Measurements from ENCODE around the gene KIAA0319L.

The KIAA0319L gene

DNA sequence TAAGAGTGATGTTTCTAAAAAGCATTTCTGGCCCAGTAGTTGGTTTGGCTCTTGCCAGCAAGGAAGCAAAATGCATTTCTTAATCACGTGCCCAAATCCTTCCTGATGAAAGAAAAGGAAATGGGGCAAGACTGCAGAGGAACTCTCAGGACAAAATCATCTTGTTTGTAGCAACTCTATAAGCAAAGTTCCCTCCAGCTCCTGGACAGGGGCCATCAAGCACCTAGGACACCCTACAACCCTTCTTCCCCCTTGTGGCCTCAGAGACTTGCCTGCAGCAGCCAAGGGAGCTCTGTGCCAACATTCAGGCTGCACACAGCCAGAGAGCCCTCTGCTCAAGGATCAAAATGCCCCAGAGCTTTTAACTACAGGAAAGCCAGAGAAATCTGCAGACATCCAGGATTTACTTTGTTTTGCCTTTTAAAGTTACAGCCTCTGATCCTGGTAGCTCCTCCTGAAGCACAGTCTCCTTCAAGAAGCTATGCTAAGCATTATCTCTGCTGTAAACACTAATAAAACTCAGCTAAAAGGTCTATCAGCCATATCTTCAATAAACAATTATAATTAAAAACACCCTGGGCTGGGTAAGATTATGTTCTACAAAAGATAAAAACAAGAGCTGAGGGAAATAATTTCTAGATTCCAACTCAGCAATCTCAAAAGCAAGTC lies 105.0 kb downstream of the KIAA0319L start:
- Mint-ChIP-seq H3K4me1 (peaks cover 17% of the 10 kb centered on the region), H3K4me3 (no peak overlapping the region), H3K36me3 (ENCODE audit: insufficient read depth) (peaks cover 34% of the 10 kb centered on the region), H3K27ac (ENCODE audit: low read depth) (peak overlapping the region; percentile 58), H3K9me3 (no peaks in the 10 kb centered on the region), H3K27me3 (no peaks in the 10 kb centered on the region)
- DNase-seq (ENCODE audit: low spot score in 2 of 2), result no peak
- ATAC-seq (replicated peaks; ENCODE audit: extremely low read depth, poor library complexity, severe bottlenecking), result no peak

DNA sequence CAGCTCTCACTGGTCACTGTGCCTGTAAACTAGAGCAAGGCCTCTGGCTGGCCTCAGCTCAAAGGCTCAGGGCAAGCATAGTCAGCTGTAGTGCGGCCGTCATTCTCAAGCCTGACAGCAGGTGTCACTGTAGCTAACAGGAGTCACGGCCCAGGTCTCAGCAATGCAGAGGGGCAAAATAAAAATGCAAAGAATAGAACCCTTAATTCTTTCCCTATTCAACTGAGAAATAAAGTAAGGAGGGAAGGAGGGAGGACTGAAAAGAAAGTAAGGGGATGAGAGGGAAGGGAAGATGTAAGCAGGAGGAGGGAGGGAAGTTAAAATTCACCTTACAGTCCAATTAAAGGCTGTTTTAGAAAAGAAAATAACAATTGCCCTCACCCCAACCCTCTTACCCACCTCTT lies 106.1 kb downstream of the KIAA0319L start:
- H3K9me3 Mint-ChIP-seq, result no peaks in the 10 kb centered on the region
- H3K27me3 Mint-ChIP-seq, result no peaks in the 10 kb centered on the region
- peaks cover 34% of the 10 kb centered on the region for H3K36me3 Mint-ChIP-seq (ENCODE audit: insufficient read depth)
- ATAC-seq (replicated peaks; ENCODE audit: extremely low read depth, poor library complexity, severe bottlenecking), result peak; percentile 87
- DNase-seq (ENCODE audit: low spot score in 2 of 2), result peak; percentile 64 to 65
- H3K4me3 Mint-ChIP-seq, result no peak overlapping the region
- H3K4me1 Mint-ChIP-seq, result peaks cover 14% of the 10 kb centered on the region
- peak overlapping the region; percentile 11 for H3K27ac Mint-ChIP-seq (ENCODE audit: low read depth)

DNA sequence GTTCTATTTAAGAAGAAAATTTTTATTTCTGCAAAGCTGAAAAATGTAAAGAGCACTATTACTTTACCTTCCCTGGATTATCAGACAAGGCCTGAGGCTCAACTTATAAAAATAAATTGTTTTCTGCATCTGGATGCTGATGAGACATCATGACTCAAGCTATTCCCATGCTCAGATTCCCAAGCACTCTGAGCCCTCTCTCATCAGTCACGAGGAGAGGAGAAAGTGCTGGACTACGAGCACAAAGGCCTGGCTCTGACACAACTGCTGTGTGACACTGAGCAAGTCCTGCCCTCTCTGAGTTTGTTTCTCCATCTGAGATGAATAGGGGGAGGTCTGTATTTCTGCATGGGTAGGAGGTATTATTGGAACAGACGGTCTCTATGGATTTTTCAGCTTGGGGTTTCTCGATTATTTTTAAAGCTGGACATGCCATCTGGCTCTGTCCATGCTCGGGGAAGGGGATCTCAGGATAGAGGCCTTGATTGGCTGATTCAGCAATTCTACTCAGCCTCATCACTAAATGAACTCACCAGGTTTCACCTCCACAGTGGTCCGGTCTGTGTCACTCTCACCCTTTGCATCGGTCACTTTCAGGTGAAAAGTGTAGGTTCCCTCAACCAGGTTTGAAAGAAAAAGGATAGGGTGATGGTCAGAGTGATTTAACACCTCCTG lies 107.7 kb downstream of the KIAA0319L start:
- H3K36me3 Mint-ChIP-seq (ENCODE audit: insufficient read depth), result peaks cover 28% of the 10 kb centered on the region
- no peak for ATAC-seq (replicated peaks; ENCODE audit: extremely low read depth, poor library complexity, severe bottlenecking)
- H3K9me3 Mint-ChIP-seq, result no peaks in the 10 kb centered on the region
- DNase-seq (ENCODE audit: low spot score in 2 of 2), result no peak
- no peaks in the 10 kb centered on the region for H3K27me3 Mint-ChIP-seq
- H3K4me3 Mint-ChIP-seq, result no peak overlapping the region
- peaks cover 14% of the 10 kb centered on the region for H3K4me1 Mint-ChIP-seq
- no peak overlapping the region for H3K27ac Mint-ChIP-seq (ENCODE audit: low read depth)

DNA sequence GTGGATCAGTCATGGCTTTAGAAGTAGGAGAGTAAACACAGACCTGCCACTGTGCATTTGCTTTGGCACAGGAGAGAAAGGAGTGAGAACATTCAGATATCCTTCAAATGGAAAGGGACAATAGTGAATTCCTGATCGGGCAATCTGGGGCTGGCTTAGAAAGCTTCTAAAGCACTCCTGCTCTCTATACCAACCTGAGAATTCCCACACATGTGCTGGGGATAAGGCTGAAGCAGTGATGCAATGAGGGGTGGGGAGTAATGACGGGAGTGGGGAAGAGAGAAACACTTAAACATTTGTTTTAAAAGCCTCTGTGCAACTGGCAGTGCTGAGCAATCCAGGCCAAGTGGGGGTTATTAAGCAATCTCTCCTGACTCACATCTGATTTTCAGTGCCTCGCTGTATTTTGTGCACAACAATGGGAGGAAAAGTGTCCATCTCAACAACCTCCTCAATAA lies 108.8 kb downstream of the KIAA0319L start:
- H3K4me1 Mint-ChIP-seq, result peaks cover 14% of the 10 kb centered on the region
- no peak overlapping the region for H3K27ac Mint-ChIP-seq (ENCODE audit: low read depth)
- H3K9me3 Mint-ChIP-seq, result no peaks in the 10 kb centered on the region
- DNase-seq (ENCODE audit: low spot score in 2 of 2) (no peak), ATAC-seq (replicated peaks; ENCODE audit: extremely low read depth, poor library complexity, severe bottlenecking) (no peak)
- peaks cover 24% of the 10 kb centered on the region for H3K36me3 Mint-ChIP-seq (ENCODE audit: insufficient read depth)
- no peaks in the 10 kb centered on the region for H3K27me3 Mint-ChIP-seq
- H3K4me3 Mint-ChIP-seq, result no peak overlapping the region

DNA sequence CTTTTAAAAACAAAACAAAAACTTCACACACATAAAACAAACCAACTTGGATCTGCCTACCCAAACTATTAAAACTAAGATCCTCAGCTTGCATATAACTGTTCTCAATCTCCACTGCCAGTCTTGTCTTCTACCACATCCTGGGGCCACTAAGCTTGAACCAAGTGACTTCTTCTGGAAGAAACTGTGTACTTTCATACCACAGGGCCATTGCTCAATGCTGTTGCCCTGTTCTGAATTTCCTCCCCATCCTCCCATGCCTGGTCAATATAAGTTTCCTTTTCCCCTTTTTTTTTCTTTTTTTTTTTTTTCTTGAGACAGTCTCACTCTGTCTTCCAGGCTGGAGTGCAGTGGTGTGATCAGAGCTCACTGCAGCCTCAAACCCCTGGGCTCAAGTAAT lies 109.9 kb downstream of the KIAA0319L start:
- H3K9me3 Mint-ChIP-seq, result no peaks in the 10 kb centered on the region
- no peak for ATAC-seq (replicated peaks; ENCODE audit: extremely low read depth, poor library complexity, severe bottlenecking)
- H3K4me1 Mint-ChIP-seq, result peaks cover 8% of the 10 kb centered on the region
- peaks cover 22% of the 10 kb centered on the region for H3K36me3 Mint-ChIP-seq (ENCODE audit: insufficient read depth)
- no peaks in the 10 kb centered on the region for H3K27me3 Mint-ChIP-seq
- H3K27ac Mint-ChIP-seq (ENCODE audit: low read depth), result no peak overlapping the region
- DNase-seq (ENCODE audit: low spot score in 2 of 2), result no peak
- no peak overlapping the region for H3K4me3 Mint-ChIP-seq

DNA sequence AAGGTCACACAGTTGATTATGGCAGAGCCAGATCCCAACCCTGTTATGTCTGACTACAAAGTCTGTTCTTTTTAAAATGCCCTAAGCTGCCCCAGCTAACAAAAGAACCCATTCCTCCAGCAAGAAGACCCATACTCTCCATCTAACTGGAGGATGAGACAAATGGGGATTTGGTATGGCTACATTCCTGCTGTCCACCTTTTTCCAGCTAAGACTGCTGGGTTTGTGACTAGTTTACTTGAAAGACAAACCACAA lies 112.8 kb downstream of the KIAA0319L start:
- DNase-seq (ENCODE audit: low spot score in 2 of 2) (no peak), ATAC-seq (replicated peaks; ENCODE audit: extremely low read depth, poor library complexity, severe bottlenecking) (no peak)
- no peak overlapping the region for H3K27ac Mint-ChIP-seq (ENCODE audit: low read depth)
- no peaks in the 10 kb centered on the region for H3K27me3 Mint-ChIP-seq
- no peaks in the 10 kb centered on the region for H3K9me3 Mint-ChIP-seq
- H3K4me3 Mint-ChIP-seq, result no peak overlapping the region
- peaks cover 23% of the 10 kb centered on the region for H3K36me3 Mint-ChIP-seq (ENCODE audit: insufficient read depth)
- H3K4me1 Mint-ChIP-seq, result no peaks in the 10 kb centered on the region

DNA sequence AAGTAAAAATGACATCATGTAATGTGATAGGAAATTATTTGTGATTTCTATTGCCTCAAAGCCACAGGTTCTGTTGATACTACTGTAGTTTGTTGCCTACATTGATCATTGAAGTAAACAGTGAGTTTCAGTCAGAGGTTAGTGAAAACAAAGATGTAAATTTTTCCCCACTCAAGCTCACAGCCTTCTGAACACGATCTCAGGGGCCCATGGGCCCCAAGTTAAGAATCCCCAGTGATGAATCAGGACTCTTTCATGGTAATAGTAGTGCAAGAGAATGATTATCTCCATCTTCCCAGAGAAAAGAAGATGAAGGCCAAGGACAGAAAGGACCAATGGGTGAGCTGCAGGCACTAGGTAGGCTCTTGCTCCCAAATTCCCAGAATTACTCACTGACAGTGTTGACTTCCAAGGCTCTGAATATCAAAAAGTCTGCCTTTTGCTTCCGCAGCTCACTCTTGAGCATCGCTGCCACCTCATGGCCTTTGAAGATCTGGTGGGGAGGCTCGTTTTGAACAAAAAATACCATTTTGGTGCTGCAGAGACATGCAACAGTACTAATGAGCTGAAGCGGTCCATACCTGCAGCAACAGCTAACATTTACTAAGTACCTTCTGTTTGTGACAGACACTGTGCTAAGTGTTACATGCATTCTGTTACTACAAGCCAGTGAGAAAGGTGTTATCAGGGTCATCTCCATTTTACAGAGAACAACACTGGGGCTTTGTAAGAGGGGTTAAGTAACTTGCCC lies 113.3 kb downstream of the KIAA0319L start:
- Mint-ChIP-seq H3K36me3 (ENCODE audit: insufficient read depth) (peaks cover 24% of the 10 kb centered on the region), H3K4me3 (no peak overlapping the region), H3K9me3 (no peaks in the 10 kb centered on the region), H3K27me3 (no peaks in the 10 kb centered on the region), H3K4me1 (no peaks in the 10 kb centered on the region), H3K27ac (ENCODE audit: low read depth) (no peak overlapping the region)
- ATAC-seq (replicated peaks; ENCODE audit: extremely low read depth, poor library complexity, severe bottlenecking) (no peak), DNase-seq (ENCODE audit: low spot score in 2 of 2) (no peak)

DNA sequence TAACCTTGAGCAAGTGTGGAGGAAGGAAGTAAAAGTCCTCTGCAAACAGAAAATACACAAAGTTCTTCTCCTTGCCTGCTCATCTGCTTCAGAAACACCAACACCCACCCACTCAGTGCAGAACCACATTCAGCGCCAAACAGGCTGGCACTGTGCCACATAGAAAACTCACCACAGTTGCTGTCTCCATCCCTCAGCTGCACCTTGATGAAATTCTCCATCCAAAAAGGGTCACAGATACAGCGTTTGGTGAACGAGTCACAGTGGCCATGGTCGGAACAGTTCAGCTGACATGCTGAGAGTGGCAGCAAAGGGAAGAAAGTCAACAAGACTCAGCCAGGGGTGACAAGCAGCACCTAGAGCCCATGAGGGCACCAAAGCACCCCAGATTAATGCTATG lies 114.5 kb downstream of the KIAA0319L start:
- H3K27me3 Mint-ChIP-seq, result no peaks in the 10 kb centered on the region
- no peak overlapping the region for H3K4me3 Mint-ChIP-seq
- H3K27ac Mint-ChIP-seq (ENCODE audit: low read depth), result no peak overlapping the region
- no peaks in the 10 kb centered on the region for H3K4me1 Mint-ChIP-seq
- ATAC-seq (replicated peaks; ENCODE audit: extremely low read depth, poor library complexity, severe bottlenecking), result no peak
- no peak for DNase-seq (ENCODE audit: low spot score in 2 of 2)
- no peaks in the 10 kb centered on the region for H3K9me3 Mint-ChIP-seq
- H3K36me3 Mint-ChIP-seq (ENCODE audit: insufficient read depth), result peaks cover 18% of the 10 kb centered on the region

DNA sequence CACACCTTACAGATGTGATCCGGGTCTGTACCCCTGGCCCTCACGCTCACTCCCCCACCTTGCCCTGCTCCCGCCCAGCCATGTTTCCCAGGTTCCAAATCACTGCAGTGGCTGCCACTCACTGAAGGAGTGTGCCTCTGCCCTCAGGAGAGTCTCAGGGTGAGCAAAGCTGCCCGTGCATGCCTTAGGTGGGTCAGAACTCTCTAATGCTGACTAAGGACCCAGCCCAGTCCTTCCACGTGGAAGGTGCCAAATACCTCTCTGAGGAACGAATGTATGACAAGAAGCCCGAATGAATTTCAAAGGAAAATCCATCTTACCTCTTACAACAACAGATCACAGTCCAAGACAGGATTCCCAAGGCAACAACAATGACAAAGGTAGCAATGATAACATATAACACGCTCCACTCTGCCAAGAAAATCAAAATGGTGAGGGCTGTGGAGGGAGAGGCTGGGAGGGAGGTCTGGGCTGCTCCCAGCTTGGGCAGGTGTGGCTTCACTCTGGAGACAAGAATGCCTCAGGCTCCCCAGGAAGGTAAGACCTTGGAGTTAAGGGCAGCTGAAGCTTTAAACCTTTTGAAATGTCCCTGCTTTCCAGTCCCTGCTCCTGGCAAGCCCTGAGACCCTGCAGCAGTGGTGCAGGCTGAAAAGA lies 115.2 kb downstream of the KIAA0319L start:
- Mint-ChIP-seq H3K27ac (ENCODE audit: low read depth) (no peak overlapping the region), H3K27me3 (no peaks in the 10 kb centered on the region)
- no peak for DNase-seq (ENCODE audit: low spot score in 2 of 2)

DNA sequence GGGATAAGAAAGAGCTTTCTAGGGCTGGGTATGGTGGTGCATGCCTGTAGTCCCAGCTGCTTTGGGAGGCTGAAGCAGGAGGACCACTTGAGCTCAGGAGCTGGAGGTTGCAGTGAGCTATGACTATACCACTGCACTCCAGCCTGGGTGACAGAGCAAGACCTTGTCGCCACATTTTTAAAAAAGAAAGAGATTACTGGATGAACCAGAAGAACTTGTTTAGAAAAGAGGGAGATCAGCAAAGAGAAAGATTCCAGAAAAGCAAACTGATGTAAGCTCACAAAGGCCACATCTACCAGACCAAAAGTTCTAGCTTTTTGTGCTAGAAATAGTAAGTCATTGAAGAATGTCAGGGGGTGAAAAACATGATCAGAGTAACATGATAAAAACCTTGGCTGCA lies 117.6 kb downstream of the KIAA0319L start:
- DNase-seq (ENCODE audit: low spot score in 2 of 2), result no peak
- Mint-ChIP-seq H3K36me3 (ENCODE audit: insufficient read depth) (peaks cover 19% of the 10 kb centered on the region), H3K27ac (ENCODE audit: low read depth) (no peak overlapping the region)

More for the DNA sequence above, 115.2 kb downstream of the KIAA0319L start:
- Mint-ChIP-seq H3K9me3 (no peaks in the 10 kb centered on the region), H3K4me3 (no peak overlapping the region), H3K4me1 (no peaks in the 10 kb centered on the region), H3K36me3 (ENCODE audit: insufficient read depth) (peaks cover 14% of the 10 kb centered on the region)
- no peak for ATAC-seq (replicated peaks; ENCODE audit: extremely low read depth, poor library complexity, severe bottlenecking)

DNA sequence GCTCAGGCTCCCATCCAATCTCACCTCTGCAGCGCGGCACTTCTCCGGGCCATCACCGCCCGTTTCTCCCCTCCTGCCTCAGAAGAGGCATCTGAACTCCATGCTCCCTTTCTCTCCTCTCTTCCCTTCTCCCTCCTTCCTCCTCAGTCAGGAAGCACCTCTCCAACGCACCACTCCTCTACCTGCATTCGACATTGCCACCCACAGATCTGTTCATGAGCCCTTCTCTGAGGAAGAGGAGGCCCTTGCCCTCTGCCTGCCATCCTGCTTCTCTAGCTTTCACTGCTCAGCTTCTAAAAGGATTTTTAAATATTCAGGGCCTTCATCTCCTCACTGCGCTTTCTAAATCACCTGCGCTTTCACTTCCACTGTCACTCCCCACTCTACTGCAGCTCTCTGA lies 120.0 kb downstream of the KIAA0319L start:
- Mint-ChIP-seq H3K9me3 (no peaks in the 10 kb centered on the region), H3K27me3 (no peaks in the 10 kb centered on the region), H3K4me3 (no peak overlapping the region), H3K4me1 (peaks cover 14% of the 10 kb centered on the region), H3K27ac (ENCODE audit: low read depth) (peak overlapping the region; percentile 49), H3K36me3 (ENCODE audit: insufficient read depth) (peaks cover 31% of the 10 kb centered on the region)
- DNase-seq (ENCODE audit: low spot score in 2 of 2), result no peak
- ATAC-seq (replicated peaks; ENCODE audit: extremely low read depth, poor library complexity, severe bottlenecking), result no peak

More for the DNA sequence above, 117.6 kb downstream of the KIAA0319L start:
- Mint-ChIP-seq H3K9me3 (no peaks in the 10 kb centered on the region), H3K27me3 (no peaks in the 10 kb centered on the region), H3K4me3 (no peak overlapping the region), H3K4me1 (peaks cover 6% of the 10 kb centered on the region)
- ATAC-seq (replicated peaks; ENCODE audit: extremely low read depth, poor library complexity, severe bottlenecking), result no peak

DNA sequence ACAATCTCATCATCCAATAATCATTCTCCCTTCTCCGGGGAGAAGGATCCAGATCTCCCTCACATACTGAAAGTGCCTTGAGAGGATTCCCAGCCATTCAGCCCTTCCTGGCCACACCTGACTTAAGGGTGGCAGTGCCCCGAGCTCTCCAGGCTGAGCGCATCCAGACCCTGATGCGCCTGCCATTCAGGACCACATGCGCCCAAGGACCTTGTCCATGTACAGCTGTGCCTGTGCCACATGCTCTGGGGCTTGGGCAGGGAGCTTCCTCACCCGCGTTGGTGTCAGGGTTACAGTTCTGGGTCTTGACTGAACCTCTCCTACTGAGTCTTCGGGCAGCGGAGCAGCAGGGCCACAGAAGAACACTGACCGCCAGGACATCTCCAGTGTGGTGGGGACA lies 121.1 kb downstream of the KIAA0319L start:
- Mint-ChIP-seq H3K27ac (ENCODE audit: low read depth) (no peak overlapping the region), H3K9me3 (no peaks in the 10 kb centered on the region)

More for the DNA sequence above, 121.1 kb downstream of the KIAA0319L start:
- Mint-ChIP-seq H3K27me3 (no peaks in the 10 kb centered on the region), H3K4me1 (peaks cover 15% of the 10 kb centered on the region), H3K4me3 (no peak overlapping the region), H3K36me3 (ENCODE audit: insufficient read depth) (peaks cover 28% of the 10 kb centered on the region)
- ATAC-seq (replicated peaks; ENCODE audit: extremely low read depth, poor library complexity, severe bottlenecking), result no peak
- no peak for DNase-seq (ENCODE audit: low spot score in 2 of 2)
